ENCODE results near the gene VWC2L.

The VWC2L gene

GRCh38 chr2:214542295-214542694, 131.4 kb downstream of the VWC2L start:
- DNase-seq (ENCODE audit: low spot score): no peak

- DNase-seq (ENCODE audit: low spot score): no peak
Measured at GRCh38 chr2:214542866-214543265, 132.0 kb downstream of the VWC2L start.

GRCh38 chr2:214543386-214543955, 132.6 kb downstream of the VWC2L start:
- DNase-seq (ENCODE audit: low spot score): no peak

DNA sequence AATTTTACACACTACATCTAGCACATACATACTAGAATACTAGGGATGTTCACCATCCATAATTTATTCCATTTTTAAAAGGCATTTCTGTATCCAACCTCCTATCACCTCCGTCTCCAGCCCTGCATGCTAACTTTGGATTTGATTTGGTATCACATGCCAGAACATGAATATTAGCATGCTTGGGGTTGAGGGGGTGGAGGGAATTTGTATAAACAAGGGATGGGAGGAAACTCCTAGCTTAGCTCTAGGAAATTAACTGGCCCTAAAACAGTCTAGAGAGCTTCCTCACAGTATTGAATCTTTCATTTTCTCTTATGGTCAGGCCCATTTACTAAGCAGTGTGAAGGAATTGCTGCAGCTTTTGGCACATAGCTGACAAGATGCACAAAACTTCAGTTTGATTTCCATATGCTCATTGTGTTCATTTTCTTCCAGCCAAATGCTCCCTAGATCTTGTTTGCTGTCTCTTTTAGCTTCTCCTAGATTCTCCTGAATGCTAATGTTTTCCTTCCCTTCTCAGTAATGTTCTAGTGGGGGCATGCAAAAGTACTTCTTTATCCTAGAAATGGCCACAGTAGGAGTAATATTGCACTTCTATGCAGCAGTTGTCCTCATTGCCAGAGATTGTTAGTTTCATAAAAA, 135.2 kb downstream of the VWC2L start:
- DNase-seq (ENCODE audit: low spot score): no peak

- no peak for DNase-seq (ENCODE audit: low spot score)
Measured at GRCh38 chr2:214547931-214548330, 137.1 kb downstream of the VWC2L start.

GRCh38 chr2:214549946-214550345, 139.1 kb downstream of the VWC2L start:
- DNase-seq (ENCODE audit: low spot score): no peak

DNA sequence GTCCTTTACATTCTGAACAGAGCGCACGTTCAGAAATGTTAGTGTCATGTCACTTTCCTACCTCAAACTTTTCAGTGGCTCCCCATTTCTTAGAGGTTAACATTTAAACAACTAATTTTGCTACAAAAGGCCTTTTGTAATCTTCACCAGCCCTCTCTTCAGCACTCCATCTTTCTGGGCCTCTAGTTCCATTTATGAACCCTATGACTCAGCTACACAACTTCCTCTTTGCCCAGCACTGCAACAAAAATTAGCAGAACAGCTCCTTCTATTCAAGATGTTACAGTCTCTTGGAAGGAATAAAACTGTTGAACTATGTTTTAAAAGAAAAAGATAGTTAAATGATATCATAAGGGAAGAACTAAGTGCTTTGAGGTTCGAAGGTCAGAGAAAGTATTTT, 139.9 kb downstream of the VWC2L start:
- DNase-seq (ENCODE audit: low spot score): no peak

DNA sequence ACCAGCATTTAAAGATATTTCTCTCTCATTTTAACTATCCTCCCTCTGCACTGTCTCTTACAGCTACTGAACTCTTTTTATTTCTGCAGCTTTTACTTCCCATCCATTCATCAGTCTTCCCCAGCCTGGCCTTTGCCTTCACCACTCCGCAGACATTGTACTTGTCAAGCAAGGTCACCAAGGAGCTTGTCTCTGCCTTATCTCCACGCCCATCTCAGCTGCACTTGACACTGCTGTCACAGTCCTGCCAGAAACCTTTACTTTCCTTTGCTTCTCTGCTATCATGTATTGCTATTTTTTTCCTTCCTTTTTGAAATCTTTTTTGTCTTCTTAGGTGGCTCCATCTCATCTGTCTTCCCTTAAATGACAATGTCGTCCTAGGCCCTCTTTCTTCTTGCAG, 147.0 kb downstream of the VWC2L start:
- no peak for DNase-seq (ENCODE audit: low spot score)

- DNase-seq (ENCODE audit: low spot score): no peak
Measured at GRCh38 chr2:214558341-214558740, 147.5 kb downstream of the VWC2L start.

GRCh38 chr2:214560176-214560575, 149.3 kb downstream of the VWC2L start:
- no peak for DNase-seq (ENCODE audit: low spot score)

DNA sequence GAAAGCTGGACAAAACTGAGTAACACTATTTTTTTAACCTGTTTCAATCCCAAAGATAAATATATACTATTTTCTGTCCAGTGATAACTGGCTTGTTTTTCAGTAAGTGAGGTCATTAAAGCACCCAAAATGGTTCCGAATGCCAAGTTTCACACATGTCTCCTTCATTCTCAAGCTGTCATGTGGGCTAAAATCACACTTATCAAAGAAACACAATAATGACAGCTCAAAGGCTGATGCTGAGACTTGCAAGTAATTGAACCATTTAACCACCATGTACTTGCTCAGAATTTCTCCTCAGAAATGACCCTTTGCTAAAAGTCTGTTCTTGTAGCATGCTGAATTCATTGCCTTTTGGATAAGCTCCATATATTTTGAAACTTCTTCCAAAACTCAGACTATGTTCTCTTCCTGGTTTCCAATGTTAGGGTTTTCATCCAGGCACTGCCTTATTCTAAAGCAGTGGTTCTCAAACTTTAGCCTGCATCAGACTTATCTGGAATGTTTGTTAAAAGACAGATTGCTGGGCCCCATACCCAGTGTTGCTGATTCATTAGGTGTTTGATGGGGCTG, 149.8 kb downstream of the VWC2L start:
- DNase-seq (ENCODE audit: low spot score): no peak

DNA sequence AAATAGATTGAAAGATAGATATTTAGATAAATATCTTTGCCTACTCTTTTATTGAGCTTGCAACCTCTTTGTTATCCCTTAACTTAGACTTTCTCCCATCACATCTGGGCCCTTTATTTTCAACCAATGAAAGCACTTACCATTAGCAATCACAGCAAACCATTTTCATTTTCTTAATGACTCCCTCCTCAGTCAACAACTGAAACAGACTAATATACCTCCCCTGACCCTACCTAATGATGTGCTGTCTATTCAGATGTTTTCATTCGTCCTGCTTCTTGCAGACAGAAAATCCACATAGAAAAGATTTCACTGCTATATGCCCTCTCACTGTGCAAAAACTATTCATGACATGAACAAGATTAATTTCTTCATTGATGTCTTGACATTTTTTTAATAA, 154.4 kb downstream of the VWC2L start:
- DNase-seq (ENCODE audit: low spot score): no peak

GRCh38 chr2:214566457-214566856, 155.6 kb downstream of the VWC2L start:
- no peak for DNase-seq (ENCODE audit: low spot score)

GRCh38 chr2:214569419-214570035, 158.7 kb downstream of the VWC2L start:
- DNase-seq (ENCODE audit: low spot score): no peak

DNA sequence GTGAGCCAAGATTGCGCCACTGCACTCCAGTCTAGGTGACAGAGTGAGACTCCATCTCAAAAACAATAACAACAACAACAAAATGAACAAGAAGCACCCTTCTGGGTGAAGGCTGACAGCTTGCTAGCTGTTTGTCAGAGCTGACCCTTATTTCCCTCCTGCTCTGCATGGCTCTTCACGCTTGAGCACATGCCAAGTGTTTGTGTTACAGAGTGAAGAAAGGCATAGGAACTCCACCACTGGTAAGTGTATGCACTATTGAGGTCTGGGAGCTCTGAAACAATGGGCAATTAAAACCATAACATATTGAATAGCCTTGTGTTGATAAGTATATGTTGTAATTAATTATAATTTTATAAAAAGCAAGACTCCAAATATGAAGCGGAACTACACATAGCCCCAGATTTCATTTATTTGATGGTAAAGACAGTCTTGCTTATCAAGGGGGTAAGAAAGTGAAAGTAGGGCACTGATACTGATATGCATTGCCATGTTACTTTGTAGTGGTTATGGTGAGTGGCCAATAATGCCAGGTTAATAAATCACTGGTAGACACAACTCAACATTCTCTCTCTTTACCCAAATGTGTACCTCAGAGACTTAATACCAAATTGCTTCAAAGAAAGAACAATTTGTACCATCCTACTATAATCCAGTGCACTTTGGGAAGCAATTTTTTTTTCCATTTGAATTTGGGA, 163.4 kb downstream of the VWC2L start:
- no peak for DNase-seq (ENCODE audit: low spot score)

DNA sequence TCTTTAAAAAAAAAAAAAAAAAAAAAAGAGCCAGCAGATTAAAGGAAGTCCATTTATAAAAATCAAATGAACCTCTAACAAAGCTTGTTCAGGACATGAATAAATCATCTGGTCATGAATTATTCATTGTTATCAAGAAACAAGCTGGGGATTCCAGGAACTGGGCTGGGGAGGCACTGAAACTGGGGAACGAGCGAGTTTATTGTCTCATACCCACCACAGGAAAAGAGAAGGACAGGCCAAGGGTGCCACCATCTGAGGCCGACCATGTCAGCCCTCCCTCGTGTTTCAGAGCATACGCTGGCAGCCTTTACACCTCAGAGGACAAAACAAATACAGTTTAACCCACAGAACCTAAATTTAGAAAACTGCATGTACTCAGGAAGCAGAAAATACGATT, 164.2 kb downstream of the VWC2L start:
- no peak for DNase-seq (ENCODE audit: low spot score)

DNA sequence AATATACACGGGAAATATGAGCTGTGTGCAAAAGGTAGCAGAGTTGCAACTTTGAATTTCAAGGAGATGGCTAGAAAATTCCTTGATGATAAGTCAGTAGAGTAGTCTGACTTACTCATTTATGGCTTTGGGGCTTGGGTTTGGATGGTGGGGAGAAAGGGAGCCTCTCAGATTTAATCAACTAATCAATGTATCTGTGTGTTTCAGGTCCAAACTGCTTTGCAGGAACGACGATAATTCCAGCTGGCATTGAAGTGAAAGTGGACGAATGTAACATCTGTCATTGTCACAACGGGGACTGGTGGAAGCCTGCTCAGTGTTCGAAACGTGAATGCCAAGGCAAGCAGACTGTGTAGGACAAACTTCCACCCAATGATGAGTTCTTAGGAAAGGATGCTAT, 164.6 kb downstream of the VWC2L start:
- DNase-seq (ENCODE audit: low spot score): no peak

GRCh38 chr2:214577769-214578168, 166.9 kb downstream of the VWC2L start:
- no peak for DNase-seq (ENCODE audit: low spot score)

DNA sequence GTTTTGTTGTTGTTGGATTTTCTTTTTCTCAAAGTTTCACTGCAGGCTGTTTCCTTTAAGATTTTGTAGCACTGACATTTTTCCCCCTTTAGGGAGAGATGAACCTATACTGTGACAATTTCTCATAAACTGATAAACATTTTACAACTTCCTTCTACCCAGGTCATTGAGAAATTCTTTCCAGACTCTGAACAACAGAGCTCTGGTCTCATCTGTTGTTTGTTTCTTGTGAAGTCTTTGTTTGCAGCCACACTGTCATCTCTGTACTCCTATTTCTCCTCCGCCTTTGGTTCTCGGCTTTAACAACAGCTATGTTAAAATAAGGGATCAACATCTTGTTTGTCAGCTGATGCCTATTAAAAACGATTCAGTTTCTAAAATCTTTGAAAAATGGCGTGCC, 167.6 kb downstream of the VWC2L start:
- no peak for DNase-seq (ENCODE audit: low spot score)

GRCh38 chr2:214579035-214579434, 168.2 kb downstream of the VWC2L start:
- DNase-seq (ENCODE audit: low spot score): no peak

DNA sequence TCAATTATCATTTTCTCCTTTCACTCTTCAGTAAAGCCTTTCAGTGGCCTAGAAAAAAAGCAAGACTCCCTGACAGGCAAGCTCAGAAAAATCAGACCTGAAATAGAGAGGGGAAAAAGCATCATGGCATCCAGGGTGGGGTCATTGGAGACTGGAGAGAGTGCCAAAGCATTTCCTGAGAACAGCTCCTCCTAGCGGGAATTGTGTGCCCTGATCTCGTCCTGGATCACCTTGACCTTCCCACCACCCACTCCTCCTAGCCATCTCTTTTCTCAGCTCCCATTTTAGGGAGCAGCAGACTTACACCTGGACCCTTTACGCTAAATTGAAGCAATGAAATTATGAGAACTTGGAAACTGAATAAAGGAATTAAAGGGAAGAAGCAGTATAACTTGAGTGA, 176.6 kb downstream of the VWC2L start:
- no peak for DNase-seq (ENCODE audit: low spot score)

GRCh38 chr2:214591366-214591765, 180.5 kb downstream of the VWC2L start:
- DNase-seq (ENCODE audit: low spot score): no peak

DNA sequence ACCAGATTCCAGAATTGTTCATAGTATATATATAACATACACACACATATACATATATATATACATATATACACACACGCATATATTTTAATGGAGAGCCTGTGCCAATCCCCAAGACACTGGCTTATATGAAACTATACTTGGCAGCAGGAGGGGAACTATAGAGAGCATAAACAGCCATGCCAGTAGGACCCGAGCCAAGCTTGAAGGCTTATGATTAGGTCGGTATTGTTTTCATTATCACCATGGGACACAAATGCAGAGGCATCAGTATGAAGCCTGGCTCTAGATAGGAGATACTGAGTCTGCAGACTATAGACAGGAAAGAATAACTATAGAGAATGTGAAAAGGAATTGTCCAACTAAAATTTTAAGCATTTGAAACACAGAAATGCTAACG, 181.2 kb downstream of the VWC2L start:
- DNase-seq (ENCODE audit: low spot score): no peak
